Measurements from ENCODE around the gene SSTR1.

The SSTR1 gene

DNA sequence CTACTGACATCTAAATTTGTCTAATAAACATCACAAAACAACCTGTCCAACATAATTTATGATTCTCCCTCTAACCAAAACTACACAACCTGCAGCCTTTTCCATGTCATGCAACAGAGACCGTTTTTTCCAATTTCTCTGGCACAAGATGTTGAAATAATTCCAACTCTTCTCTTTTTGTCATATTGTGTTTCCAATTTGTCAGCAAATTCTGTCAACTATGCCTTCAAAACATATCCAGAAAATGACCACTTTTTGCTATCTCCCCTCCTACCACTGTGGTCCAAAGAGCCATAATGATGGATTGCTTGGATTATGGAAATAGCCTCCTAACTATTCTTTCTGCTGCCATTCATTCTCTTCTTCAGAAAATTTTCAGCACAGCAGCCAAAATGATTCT is 31.3 kb upstream of the SSTR1 start:
- Histone ChIP-seq H3K4me3 (ENCODE audit: insufficient read depth, low read length, poor library complexity, severe bottlenecking) (no peak overlapping the region), H3K27me3 (ENCODE audit: low read length) (no peaks in the 10 kb centered on the region), H3F3A (ENCODE audit: insufficient read depth) (no peaks in the 10 kb centered on the region), H3K79me2 (ENCODE audit: insufficient read depth, low read length) (no peaks in the 10 kb centered on the region), H3K9me3 (ENCODE audit: insufficient read depth, low read length) (0 out of 2 replicates have a peak, but pooled peaks cover 5% of the 10 kb centered on the region), H3K9ac (ENCODE audit: low read length) (no peak overlapping the region), H3K9me2 (replicated peaks; ENCODE audit: insufficient read depth, low read length) (no peaks in the 10 kb centered on the region), H2AFZ (ENCODE audit: low read depth, low read length, severe bottlenecking) (no peak overlapping the region), H4K20me1 (ENCODE audit: low read depth, low read length) (no peaks in the 10 kb centered on the region), H3K36me3 (ENCODE audit: low read length) (no peaks in the 10 kb centered on the region), H3K27ac (ENCODE audit: low read depth, low read length) (no peak overlapping the region), H3K4me2 (ENCODE audit: low read depth, low read length, poor library complexity, severe bottlenecking) (no peak overlapping the region)
- TF ChIP-seq, protein P1, sequence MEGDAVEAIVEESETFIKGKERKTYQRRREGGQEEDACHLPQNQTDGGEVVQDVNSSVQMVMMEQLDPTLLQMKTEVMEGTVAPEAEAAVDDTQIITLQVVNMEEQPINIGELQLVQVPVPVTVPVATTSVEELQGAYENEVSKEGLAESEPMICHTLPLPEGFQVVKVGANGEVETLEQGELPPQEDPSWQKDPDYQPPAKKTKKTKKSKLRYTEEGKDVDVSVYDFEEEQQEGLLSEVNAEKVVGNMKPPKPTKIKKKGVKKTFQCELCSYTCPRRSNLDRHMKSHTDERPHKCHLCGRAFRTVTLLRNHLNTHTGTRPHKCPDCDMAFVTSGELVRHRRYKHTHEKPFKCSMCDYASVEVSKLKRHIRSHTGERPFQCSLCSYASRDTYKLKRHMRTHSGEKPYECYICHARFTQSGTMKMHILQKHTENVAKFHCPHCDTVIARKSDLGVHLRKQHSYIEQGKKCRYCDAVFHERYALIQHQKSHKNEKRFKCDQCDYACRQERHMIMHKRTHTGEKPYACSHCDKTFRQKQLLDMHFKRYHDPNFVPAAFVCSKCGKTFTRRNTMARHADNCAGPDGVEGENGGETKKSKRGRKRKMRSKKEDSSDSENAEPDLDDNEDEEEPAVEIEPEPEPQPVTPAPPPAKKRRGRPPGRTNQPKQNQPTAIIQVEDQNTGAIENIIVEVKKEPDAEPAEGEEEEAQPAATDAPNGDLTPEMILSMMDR (IDR thresholded peaks at IDR 0.05; ENCODE audit: insufficient read depth, low read length, poor library complexity, severe bottlenecking): no peak
- no peak for TF ChIP-seq EZH2phosphoT487 (conservative IDR thresholded peaks at IDR 0.05; ENCODE audit: low read length)

DNA sequence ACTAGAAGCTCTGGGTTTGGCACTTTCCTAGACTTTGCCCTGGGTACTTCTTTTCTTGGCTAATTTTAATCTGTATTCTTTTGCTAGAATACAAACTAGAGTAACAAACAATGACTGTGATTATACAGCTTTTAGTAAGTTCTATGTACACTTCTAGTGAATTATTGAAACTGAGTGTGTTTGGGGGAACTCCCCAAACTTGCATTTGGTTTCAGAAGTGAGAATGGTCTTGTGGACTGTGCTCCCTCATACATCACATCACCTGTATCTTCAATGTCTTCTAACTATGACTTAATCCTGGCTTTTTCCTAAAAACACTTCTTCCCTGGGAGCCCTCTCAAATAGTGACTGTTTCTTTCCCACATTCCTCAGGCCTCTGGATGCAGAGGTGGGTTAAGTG is 23.6 kb upstream of the SSTR1 start:
- H3K36me3 ChIP-seq (ENCODE audit: low read length): no peaks in the 10 kb centered on the region
- H3K4me3 ChIP-seq (ENCODE audit: insufficient read depth, low read length, poor library complexity, severe bottlenecking): no peak overlapping the region
- TF ChIP-seq, protein P1 (IDR thresholded peaks at IDR 0.05; ENCODE audit: insufficient read depth, low read length, poor library complexity, severe bottlenecking): no peak
- no peak for TF ChIP-seq EZH2phosphoT487 (conservative IDR thresholded peaks at IDR 0.05; ENCODE audit: low read length)
- H3K27ac ChIP-seq (ENCODE audit: low read depth, low read length): no peak overlapping the region
- no peaks in the 10 kb centered on the region for H3K79me2 ChIP-seq (ENCODE audit: insufficient read depth, low read length)
- H3K27me3 ChIP-seq (ENCODE audit: low read length): no peaks in the 10 kb centered on the region
- no peaks in the 10 kb centered on the region for H3K9me2 ChIP-seq (replicated peaks; ENCODE audit: insufficient read depth, low read length)
- H3K9ac ChIP-seq (ENCODE audit: low read length): no peak overlapping the region
- H2AFZ ChIP-seq (ENCODE audit: low read depth, low read length, severe bottlenecking): no peak overlapping the region
- H3K4me2 ChIP-seq (ENCODE audit: low read depth, low read length, poor library complexity, severe bottlenecking): no peak overlapping the region
- no peaks in the 10 kb centered on the region for H4K20me1 ChIP-seq (ENCODE audit: low read depth, low read length)
- H3F3A ChIP-seq (ENCODE audit: insufficient read depth): no peaks in the 10 kb centered on the region
- H3K9me3 ChIP-seq (ENCODE audit: insufficient read depth, low read length): 0 out of 2 replicates have a peak, but pooled peaks cover 2% of the 10 kb centered on the region

DNA sequence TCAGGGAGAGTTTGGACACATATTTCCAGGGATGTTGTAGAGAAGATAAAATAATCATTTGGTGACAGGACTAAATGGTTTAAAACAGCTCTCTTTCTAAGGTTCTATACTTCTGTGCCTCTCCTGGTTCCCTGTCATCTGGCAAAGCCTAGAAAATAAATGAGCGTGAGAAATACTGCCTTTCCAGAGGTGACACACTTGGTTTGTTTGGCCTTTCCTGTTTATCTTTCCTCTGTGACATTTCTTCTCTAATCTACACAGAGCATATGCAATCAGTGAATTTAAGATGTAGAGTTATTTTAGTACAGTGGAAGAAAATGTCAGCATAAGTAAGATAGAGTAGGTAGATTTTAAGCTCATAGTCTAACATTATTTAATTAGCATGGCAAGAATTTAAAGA is 22.0 kb upstream of the SSTR1 start:
- H3K9ac ChIP-seq (ENCODE audit: low read length): no peak overlapping the region
- H3K9me2 ChIP-seq (replicated peaks; ENCODE audit: insufficient read depth, low read length): no peaks in the 10 kb centered on the region
- no peaks in the 10 kb centered on the region for H3K79me2 ChIP-seq (ENCODE audit: insufficient read depth, low read length)
- no peak overlapping the region for H3K4me3 ChIP-seq (ENCODE audit: insufficient read depth, low read length, poor library complexity, severe bottlenecking)
- no peaks in the 10 kb centered on the region for H3F3A ChIP-seq (ENCODE audit: insufficient read depth)
- no peak for TF ChIP-seq EZH2phosphoT487 (conservative IDR thresholded peaks at IDR 0.05; ENCODE audit: low read length)
- TF ChIP-seq, protein P1 (IDR thresholded peaks at IDR 0.05; ENCODE audit: insufficient read depth, low read length, poor library complexity, severe bottlenecking): no peak
- no peaks in the 10 kb centered on the region for H3K36me3 ChIP-seq (ENCODE audit: low read length)
- no peaks in the 10 kb centered on the region for H3K27me3 ChIP-seq (ENCODE audit: low read length)
- H2AFZ ChIP-seq (ENCODE audit: low read depth, low read length, severe bottlenecking): no peak overlapping the region
- no peak overlapping the region for H3K27ac ChIP-seq (ENCODE audit: low read depth, low read length)
- no peaks in the 10 kb centered on the region for H4K20me1 ChIP-seq (ENCODE audit: low read depth, low read length)
- H3K9me3 ChIP-seq (ENCODE audit: insufficient read depth, low read length): no peaks in the 10 kb centered on the region
- no peak overlapping the region for H3K4me2 ChIP-seq (ENCODE audit: low read depth, low read length, poor library complexity, severe bottlenecking)
